H9 (cell line): Measurements from ENCODE around the gene KANK2. TPM values are rescaled to one million over a fixed set of nuclear protein-coding genes. Genes with fewer than 3 reads are reported as not detected.

Experiments used
- DNase-seq: peaks from one replicate; pipeline ENCODE4 v3.0.0-alpha.2; 2017
- H2AFZ ChIP-seq: one replicate; pipeline ENCODE4 v1.6.1; 2013; ENCODE audit warnings: mild to moderate bottlenecking, low read length, control low read depth, moderate library complexity
- H2AK5ac ChIP-seq: 2 replicates; pipeline ENCODE4 v1.6.1; 2013; ENCODE audit warnings: low read length, control low read depth, mixed read lengths; ENCODE audit not compliant: insufficient read length
- H2BK120ac ChIP-seq: one replicate; pipeline ENCODE4 v1.6.1; 2013; ENCODE audit warnings: low read depth, mild to moderate bottlenecking, low read length, control low read depth, inconsistent platforms; ENCODE audit not compliant: poor library complexity, severe bottlenecking
- H2BK12ac ChIP-seq: 2 replicates; pipeline ENCODE4 v1.6.1; 2013; ENCODE audit warnings: low read length, control low read depth, mixed read lengths, low read depth; ENCODE audit not compliant: insufficient read length
- H2BK15ac ChIP-seq: 2 replicates; pipeline ENCODE4 v1.6.1; 2013; ENCODE audit warnings: low read depth, low read length, control low read depth
- H2BK20ac ChIP-seq: one replicate; pipeline ENCODE4 v1.6.1; 2013; ENCODE audit warnings: low read depth, mild to moderate bottlenecking, low read length, control low read depth, inconsistent platforms; ENCODE audit not compliant: poor library complexity, severe bottlenecking
- H2BK5ac ChIP-seq: 2 replicates; pipeline ENCODE4 v1.6.1; 2013; ENCODE audit warnings: low read length, control low read depth, mixed read lengths; ENCODE audit not compliant: insufficient read length
- H3K14ac ChIP-seq: 2 replicates; pipeline ENCODE4 v1.6.1; 2013; ENCODE audit warnings: low read length, control low read depth; ENCODE audit not compliant: insufficient read depth
- H3K18ac ChIP-seq: 2 replicates; pipeline ENCODE4 v1.6.1; 2013; ENCODE audit warnings: low read depth, mild to moderate bottlenecking, mixed read lengths, low read length, control low read depth; ENCODE audit not compliant: insufficient read length
- H3K23ac ChIP-seq: 2 replicates; pipeline ENCODE4 v1.6.1; 2013; ENCODE audit warnings: low read length, control low read depth, mixed read lengths, low read depth; ENCODE audit not compliant: insufficient read length
- H3K23me2 ChIP-seq: 2 replicates; pipeline ENCODE4 v1.6.1; 2013; ENCODE audit warnings: low read depth, mild to moderate bottlenecking, mixed read lengths, low read length, control low read depth; ENCODE audit not compliant: insufficient read length, poor library complexity, severe bottlenecking
- H3K27ac ChIP-seq: 2 replicates; pipeline ENCODE4 v1.5.1; 2013; ENCODE audit warnings: low read length, control low read depth, mixed read lengths, low read depth; ENCODE audit not compliant: insufficient read length
- H3K27me3 ChIP-seq: 2 replicates; pipeline ENCODE4 v1.6.1; 2013; ENCODE audit warnings: low read length, control low read depth, inconsistent platforms; ENCODE audit not compliant: insufficient read depth
- H3K4ac ChIP-seq: 2 replicates; pipeline ENCODE4 v1.6.1; 2013; ENCODE audit warnings: low read depth, mild to moderate bottlenecking, control low read depth, inconsistent platforms, low read length, moderate library complexity
- H3K4me1 ChIP-seq: 2 replicates; pipeline ENCODE4 v1.6.1; 2013; ENCODE audit warnings: low read length, control low read depth, inconsistent platforms; ENCODE audit not compliant: insufficient read depth
- H3K4me2 ChIP-seq: 2 replicates; pipeline ENCODE4 v1.6.1; 2013; ENCODE audit warnings: low read length, control low read depth, mixed read lengths; ENCODE audit not compliant: insufficient read length, insufficient read depth
- H3K56ac ChIP-seq: 2 replicates; pipeline ENCODE4 v1.6.1; 2013; ENCODE audit warnings: low read depth, mild to moderate bottlenecking, mixed read lengths, low read length, control low read depth; ENCODE audit not compliant: insufficient read length
- H3K79me1 ChIP-seq: 2 replicates; pipeline ENCODE4 v1.6.1; 2013; ENCODE audit warnings: low read depth, mild to moderate bottlenecking, moderate library complexity, low read length, control low read depth, inconsistent platforms; ENCODE audit not compliant: insufficient read depth, poor library complexity, severe bottlenecking
- H3K79me2 ChIP-seq: 2 replicates; pipeline ENCODE4 v1.6.1; 2013; ENCODE audit warnings: low read length, control low read depth, inconsistent platforms; ENCODE audit not compliant: insufficient read depth
- H3K9ac ChIP-seq: 2 replicates; pipeline ENCODE4 v1.6.1; 2013; ENCODE audit warnings: low read length, control low read depth, mixed read lengths; ENCODE audit not compliant: insufficient read length; ENCODE audit errors: extremely low read depth
- H3K9me3 ChIP-seq: one replicate; pipeline ENCODE4 v1.6.1; 2013; ENCODE audit warnings: low read depth, low read length, inconsistent platforms; ENCODE audit not compliant: control insufficient read depth
- H3T11ph ChIP-seq: one replicate; pipeline ENCODE4 v1.6.1; 2013; ENCODE audit warnings: mild to moderate bottlenecking, low read length, control low read depth, inconsistent platforms
- H4K20me1 ChIP-seq: one replicate; pipeline ENCODE4 v1.6.1; 2013; ENCODE audit not compliant: control insufficient read depth, insufficient read length, insufficient read depth
- H4K5ac ChIP-seq: 2 replicates; pipeline ENCODE4 v1.6.1; 2013; ENCODE audit warnings: low read depth, mild to moderate bottlenecking, mixed read lengths, low read length, control low read depth; ENCODE audit not compliant: insufficient read length
- H4K8ac ChIP-seq: replicated peaks from 2 replicates; pipeline ENCODE4 v1.6.1; 2013; ENCODE audit warnings: low read length, control low read depth, mixed read lengths, low read depth; ENCODE audit not compliant: insufficient read length
- H4K91ac ChIP-seq: 2 replicates; pipeline ENCODE4 v1.6.1; 2013; ENCODE audit warnings: low read depth, mild to moderate bottlenecking, moderate library complexity, mixed read lengths, low read length, control low read depth; ENCODE audit not compliant: insufficient read length
- H3K27ac Mint-ChIP-seq, 3 experiments: 2 replicates in 2 of 3; 3 replicates in 1 of 3; pipeline ENCODE4 v1.8.0; 2020 to 2021; ENCODE audit warnings: mixed read lengths in 3 of 3, mild to moderate bottlenecking in 1 of 3, moderate library complexity in 1 of 3
- H3K27me3 Mint-ChIP-seq: 2 replicates; pipeline ENCODE4 v1.8.0; 2021; ENCODE audit warnings: low read depth, mild to moderate bottlenecking, moderate library complexity, mixed read lengths
- H3K36me3 Mint-ChIP-seq, 3 experiments: 2 replicates in 2 of 3; 3 replicates in 1 of 3; pipeline ENCODE4 v1.8.0; 2020 to 2021; ENCODE audit warnings: low read depth in 3 of 3, mixed read lengths in 3 of 3; ENCODE audit not compliant: insufficient read depth in 1 of 3
- H3K4me1 Mint-ChIP-seq, 2 experiments: 2 replicates each; pipeline ENCODE4 v1.8.0; 2020; ENCODE audit warnings: mixed read lengths in 2 of 2
- H3K4me3 Mint-ChIP-seq, 2 experiments: 2 replicates in 1 of 2; 3 replicates in 1 of 2; pipeline ENCODE4 v1.8.0; 2020 to 2021; ENCODE audit warnings: mild to moderate bottlenecking in 2 of 2, mixed read lengths in 2 of 2, moderate library complexity in 1 of 2
- H3K9me3 Mint-ChIP-seq, 2 experiments: 2 replicates in 1 of 2; 3 replicates in 1 of 2; pipeline ENCODE4 v1.8.0; 2020; ENCODE audit warnings: mild to moderate bottlenecking in 2 of 2, mixed read lengths in 2 of 2, moderate library complexity in 1 of 2
- WGBS: extraction: QIAGEN DNeasy Blood & Tissue Kit; methylation state at CpG from one replicate; pipeline ENCODE4 v1.1.7; 2013; ENCODE audit warnings: missing lambda C conversion rate, low lambda C conversion rate, mixed read lengths; ENCODE audit not compliant: insufficient read length; ENCODE audit errors: extremely low coverage; 5-methylcytosine and 5-hydroxymethylcytosine counted together
- total RNA-seq: library from RNA; stranded (reverse); gene quantifications from 2 replicates; pipeline ENCODE4 v1.2.1, GENCODE V29; 2021
- TF ChIP-seq, protein P1 (sequence below): fragments of 200-600 bp; sonication (generic); conservative IDR thresholded peaks from 3 replicates; pipeline ENCODE4 v1.8.0; 2021; ENCODE audit warnings: antibody characterized with exemption, mild to moderate bottlenecking

The KANK2 gene
- total RNA-seq, 1 experiment from 2014 or later, result 42.0 TPM

DNA sequence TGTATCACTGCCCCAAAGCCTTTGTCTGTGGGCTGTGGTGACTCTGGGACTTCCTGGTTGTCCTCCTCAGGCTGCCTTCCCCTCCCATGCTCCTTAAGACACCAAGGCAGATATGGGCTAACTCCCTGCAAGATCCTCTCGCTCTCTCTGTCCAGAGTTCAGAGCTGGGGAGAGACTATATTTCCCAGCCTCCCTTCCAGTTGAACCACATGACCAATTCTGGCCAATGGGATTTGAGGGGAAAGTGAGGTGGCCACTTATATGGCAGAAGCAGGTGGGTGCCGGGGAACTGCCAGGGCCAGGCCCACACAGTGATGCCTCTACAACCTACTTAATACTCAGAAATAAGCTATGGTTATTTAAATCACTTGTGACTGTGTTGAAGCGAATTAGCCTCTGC lies 25.9 kb upstream of the KANK2 start:
- Histone ChIP-seq H3K14ac (no peak overlapping the region), H3K79me1 (no peaks in the 10 kb centered on the region), H3K23ac (no peak overlapping the region), H2BK120ac (no peak overlapping the region), H3K27me3 (no peaks in the 10 kb centered on the region), H3K4me2 (no peak overlapping the region), H2BK15ac (no peak overlapping the region), H3K79me2 (no peaks in the 10 kb centered on the region), H3K4ac (no peak overlapping the region), H4K91ac (no peak overlapping the region), H2BK12ac (no peak overlapping the region), H3K18ac (no peak overlapping the region), H2AFZ (no peak overlapping the region), H3K9ac (no peak overlapping the region), H3K56ac (no peak overlapping the region), H3K27ac (no peak overlapping the region), H3T11ph (no peak overlapping the region), H4K20me1 (no peaks in the 10 kb centered on the region), H3K4me1 (no peaks in the 10 kb centered on the region), H2BK20ac (no peak overlapping the region), H2BK5ac (no peak overlapping the region), H3K9me3 (peaks cover 6% of the 10 kb centered on the region), H2AK5ac (no peak overlapping the region), H4K8ac (no peak overlapping the region), H4K5ac (no peak overlapping the region), H3K23me2 (no peaks in the 10 kb centered on the region)
- Mint-ChIP-seq H3K36me3 (peaks cover 31 to 55% (median 53%) of the 10 kb centered on the region in 3 experiments), H3K9me3 (peaks cover 16% of the 10 kb centered on the region in 2 experiments), H3K4me3 (no peak overlapping the region), H3K27me3 (no peaks in the 10 kb centered on the region), H3K4me1 (peaks cover 2 to 6% of the 10 kb centered on the region in 2 experiments; a peak in 3 of 4 replicates), H3K27ac (no peak overlapping the region)
- no CpG with 5 or more reads among the region's 3 CpGs for WGBS
- DNase-seq, result no peak
- TF ChIP-seq, protein P1, sequence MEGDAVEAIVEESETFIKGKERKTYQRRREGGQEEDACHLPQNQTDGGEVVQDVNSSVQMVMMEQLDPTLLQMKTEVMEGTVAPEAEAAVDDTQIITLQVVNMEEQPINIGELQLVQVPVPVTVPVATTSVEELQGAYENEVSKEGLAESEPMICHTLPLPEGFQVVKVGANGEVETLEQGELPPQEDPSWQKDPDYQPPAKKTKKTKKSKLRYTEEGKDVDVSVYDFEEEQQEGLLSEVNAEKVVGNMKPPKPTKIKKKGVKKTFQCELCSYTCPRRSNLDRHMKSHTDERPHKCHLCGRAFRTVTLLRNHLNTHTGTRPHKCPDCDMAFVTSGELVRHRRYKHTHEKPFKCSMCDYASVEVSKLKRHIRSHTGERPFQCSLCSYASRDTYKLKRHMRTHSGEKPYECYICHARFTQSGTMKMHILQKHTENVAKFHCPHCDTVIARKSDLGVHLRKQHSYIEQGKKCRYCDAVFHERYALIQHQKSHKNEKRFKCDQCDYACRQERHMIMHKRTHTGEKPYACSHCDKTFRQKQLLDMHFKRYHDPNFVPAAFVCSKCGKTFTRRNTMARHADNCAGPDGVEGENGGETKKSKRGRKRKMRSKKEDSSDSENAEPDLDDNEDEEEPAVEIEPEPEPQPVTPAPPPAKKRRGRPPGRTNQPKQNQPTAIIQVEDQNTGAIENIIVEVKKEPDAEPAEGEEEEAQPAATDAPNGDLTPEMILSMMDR, result no peak
